ENCODE measurements around the gene SKAP1.
"Not testable (repeated sequence)": the region's sequence is repeated elsewhere in the genome, so short reads cannot be mapped to it uniquely, and the experiment has no call there.

Gene SKAP1

DNA sequence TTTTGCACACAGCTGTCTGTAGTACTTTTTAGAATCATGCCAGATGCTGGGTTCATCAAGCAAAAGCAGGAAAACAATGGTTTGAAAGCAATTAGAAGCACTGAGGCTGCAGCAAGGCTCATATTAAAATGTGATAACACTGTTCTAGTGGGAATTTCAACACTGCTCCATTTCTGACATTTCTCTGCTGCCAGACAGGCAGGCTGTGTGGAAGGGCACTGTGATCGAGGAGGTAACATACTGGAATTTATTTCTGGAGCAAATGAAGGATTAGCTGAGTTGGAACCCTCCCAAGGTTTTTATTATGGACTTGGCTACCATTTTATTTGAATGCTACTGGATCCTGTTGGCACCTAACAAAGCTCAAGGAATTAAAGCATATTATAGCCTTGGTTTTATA, 66.9 kb downstream of the SKAP1 start:
- DNase-seq = no peak

DNA sequence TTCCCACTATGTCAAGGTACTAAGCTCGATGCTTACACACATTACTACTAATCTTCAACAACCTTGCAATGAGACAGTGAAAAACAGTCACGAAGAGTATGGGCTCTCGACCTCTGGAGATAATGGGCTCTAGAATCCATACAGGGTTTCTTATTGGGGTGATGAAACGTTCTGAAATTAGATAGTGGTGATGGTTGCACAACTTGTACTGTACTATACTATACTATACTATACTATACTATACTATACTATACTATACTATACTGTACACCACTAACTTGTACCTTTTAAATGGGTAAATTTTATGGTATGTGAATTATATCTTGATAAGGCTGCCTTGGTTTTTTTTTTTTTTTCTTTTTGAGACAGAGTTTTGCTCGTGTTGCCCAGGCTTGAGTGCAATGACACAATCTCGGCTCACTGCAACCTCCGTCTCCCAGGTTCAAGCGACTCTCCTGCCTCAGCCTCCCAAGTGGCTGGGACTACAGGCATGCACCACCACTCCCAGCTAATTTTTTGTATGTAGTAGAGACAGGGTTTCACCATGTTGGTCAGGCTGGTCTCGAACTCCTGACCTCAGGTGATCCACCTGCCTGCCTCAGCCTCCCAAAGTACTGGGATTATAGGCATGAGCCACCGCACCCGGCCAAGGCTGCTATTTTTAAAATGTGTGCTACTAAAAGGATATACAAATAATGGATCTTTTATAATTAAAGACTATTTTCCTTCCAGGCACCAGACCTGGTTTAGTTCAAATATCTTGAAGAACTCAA, 69.0 kb downstream of the SKAP1 start:
- not testable (repeated sequence) for DNase-seq

DNA sequence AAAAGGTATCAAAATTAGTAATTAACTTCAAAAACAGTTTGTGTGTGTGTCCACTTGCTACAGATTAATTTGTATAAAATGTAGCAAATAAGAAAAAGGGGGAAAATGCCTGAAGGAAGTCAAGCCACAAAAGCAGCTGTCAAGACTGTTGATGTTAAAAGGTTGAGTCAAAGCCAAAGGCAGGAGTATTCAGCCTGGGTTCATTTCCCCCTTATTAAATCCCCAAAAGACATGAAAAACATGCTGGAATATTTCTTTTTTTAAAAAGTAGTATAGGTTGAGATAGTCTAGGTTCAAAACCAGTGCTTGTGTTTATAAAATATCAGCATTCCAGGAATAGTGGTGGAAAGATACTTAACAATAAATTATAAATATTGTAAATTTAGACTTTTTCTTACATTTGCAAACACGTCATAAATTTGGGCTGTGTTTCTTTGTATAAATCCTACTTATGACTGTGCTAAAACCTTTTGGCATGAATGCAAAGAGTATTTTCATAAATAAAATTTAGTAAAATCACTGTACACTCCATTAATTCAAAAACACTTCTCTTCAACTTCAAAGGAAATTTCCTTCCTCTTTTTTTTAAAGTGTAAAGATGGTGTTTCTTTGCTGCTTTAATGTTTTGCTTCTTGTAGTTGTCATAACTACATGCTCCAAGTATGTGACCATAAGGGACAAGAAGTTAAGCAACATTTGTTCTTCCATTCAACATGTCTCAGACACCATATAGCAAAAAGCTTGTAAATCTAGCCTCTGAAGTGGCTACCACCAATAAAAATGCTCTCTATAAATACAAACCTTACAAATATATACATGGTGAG, 72.0 kb downstream of the SKAP1 start:
- DNase-seq = no peak

DNA sequence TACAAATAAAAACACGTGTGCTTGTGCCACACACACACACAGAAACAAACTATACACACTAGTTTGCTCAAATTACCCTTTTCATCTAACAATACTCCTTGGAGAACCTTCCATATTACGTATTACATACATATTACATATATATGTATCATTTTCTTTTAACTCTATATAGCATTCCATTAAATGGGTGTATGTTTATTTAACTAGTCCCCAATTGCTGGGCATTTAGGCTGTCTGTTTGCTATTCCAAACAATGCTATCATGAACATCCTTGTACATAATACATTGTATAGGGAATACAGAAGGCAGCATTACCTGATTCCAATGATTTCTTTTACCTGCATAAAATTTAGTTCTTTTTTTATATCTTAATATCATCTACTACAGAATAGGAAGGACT, 73.1 kb downstream of the SKAP1 start:
- no peak for DNase-seq

DNA sequence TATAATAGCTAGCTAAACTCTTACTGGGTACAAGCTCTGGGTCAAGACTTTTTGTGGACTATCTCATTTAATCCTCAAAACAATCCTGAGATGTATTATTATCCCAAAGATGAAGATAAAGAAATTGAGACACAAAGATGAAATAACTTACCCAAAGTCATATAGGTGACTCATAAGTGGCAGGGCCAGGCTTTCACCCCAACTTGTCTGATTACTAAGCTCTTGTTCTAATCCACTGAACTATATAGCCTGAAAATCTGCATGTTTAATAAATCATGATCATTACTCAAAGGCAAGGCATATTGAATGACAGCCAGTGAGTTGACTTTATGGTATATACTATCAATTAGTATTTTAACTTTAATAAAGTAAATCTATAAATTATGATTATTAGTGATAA, 77.4 kb downstream of the SKAP1 start:
- DNase-seq = no peak

DNA sequence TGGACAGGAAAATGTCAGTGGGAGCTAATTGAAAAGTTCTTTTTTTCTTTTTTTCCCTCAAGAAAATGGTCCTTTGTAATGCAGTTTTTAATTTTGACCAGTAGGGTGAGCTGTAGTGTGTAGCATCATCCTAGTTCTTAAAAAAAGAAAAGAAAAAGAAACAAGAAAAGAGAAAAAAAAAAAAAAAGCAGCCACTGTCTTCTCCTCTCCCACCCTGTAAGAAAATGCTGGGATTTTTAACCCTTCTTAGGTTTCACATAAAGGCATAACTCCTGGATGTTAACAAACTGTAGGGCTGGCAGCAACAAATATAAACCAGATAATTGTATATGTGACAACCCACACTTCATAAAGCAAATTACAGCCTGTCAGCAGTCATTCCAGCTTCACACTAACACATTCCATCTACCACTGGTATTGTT, 78.1 kb downstream of the SKAP1 start:
- no peak for DNase-seq

DNA sequence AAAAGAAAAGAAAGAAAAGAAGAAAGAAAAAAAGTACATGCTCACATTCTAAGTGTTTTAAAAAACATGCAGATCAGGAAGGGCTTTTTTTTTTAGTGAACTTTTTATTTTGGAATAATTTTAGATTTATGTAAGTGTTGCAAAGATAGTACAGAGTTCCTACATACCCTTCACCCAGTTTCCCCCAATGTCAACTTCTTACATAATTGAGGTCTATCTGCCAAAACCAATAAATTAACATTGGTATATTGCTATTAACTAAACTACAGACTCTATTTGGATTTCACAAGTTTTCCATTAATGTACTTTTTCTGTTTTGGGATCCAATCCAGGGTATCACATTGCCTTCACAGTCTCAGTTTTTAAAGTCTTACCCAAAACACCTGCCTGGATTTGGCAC, 81.7 kb downstream of the SKAP1 start:
- DNase-seq = no peak

DNA sequence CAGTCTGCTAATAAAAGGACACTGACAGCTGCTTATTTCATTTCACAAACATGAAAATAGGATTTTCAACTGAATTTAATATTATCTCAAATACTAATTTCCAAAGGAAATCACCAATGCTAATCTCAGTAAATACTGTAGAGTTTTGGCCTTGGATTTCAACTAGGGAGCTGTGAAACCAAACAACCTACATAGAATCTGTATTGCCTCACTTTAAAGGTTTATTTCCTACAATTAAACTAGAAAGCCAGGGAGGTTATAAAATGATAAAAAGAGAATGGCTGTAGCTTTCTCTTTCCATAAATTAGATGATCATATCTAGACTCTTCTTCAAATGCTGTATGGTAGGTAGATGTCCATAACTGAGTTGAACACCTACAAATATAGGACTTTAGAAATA, 82.8 kb downstream of the SKAP1 start:
- DNase-seq = no peak

DNA sequence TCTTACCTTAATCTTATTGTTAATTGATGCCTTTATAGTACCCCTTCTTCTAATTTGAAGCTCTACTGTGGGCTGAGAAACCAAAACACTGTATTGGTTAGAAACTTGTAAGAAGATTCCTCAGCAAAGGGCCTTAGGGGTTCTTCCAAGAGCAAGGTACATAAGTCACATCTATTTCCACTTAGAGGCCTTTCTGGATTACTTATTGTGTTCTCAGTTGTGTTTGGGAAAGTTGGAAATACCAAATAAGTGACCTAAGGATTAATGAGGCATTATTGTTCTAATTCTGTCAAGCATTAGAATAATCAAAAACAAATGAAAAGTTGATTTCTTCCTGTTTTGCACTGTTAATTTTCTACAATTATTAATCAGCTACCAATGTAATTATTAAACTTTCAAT, 85.8 kb downstream of the SKAP1 start:
- DNase-seq = no peak

DNA sequence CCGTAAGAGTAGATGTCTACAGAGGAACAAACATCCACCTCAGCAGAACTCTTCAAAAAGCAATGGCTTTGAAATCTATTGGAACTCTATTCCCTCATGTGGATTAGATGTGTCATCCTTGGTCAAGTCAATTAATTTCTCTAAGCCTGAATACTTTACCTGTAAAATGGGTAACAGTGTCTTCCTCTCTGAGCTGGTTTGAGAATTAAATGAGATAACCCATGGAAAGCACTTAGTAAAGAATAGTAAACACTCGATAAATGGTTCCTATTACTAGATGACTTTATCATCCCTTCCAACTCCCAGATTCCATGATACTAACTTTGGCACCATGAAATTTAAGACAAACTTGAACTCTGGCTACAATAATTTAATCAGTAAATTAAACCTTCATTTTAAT, 89.1 kb downstream of the SKAP1 start:
- DNase-seq = no peak

DNA sequence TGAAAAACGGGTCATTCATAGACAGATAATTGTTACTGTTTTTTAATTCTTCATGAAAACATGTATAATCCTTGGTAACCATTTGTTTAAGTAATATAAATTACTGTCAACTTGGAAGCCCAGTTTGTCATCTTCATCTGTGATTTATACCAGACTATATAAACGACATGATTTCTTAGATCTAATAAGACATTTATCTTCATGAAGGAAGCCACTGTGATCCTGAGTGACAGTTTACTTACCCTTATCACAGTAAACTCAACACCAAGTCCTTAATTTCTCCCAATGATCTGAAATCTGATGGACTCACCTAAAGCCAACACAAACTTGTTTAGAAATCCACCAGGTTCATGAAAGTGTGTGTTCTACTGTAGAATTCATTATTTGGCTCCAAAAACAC, 91.3 kb downstream of the SKAP1 start:
- DNase-seq = no peak

DNA sequence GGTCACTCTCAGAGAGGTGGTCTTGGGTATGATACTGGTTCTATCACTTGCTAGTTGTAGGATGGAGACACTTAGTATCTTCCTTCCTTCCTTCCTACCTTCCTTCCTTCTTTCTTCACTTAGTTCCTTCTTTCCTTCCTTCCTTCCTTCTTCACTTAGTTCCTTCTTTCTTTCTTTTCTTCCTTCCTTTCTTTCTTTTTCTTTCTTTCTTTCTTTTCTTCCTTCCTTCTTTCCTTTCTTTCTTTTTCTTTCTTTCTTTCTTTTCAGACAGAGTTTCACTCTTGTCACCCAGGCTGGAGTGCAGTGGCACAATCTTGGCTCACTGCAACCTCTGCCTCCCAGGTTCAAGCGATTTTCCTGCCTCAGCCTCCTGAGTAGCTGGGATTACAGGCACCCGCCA, 92.1 kb downstream of the SKAP1 start:
- not testable (repeated sequence) for DNase-seq

DNA sequence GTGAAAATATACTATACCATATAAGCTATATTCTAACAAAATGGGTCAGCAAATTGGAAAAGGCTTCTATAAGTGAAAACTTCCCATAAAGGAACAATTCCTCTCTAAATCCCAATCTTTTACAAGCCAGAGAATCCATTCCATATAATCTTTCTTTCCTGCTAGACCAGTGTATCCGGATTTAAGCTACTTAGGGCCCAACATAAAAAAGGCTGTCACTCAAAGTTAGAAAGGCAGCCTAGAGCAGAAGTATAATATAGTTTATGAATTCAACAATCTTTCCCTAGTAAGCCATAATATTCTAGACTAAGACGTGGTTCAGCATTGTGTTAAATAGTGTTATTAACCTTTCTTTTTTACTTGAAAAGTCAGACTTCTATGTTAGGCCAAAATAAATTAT, 93.0 kb downstream of the SKAP1 start:
- no peak for DNase-seq

DNA sequence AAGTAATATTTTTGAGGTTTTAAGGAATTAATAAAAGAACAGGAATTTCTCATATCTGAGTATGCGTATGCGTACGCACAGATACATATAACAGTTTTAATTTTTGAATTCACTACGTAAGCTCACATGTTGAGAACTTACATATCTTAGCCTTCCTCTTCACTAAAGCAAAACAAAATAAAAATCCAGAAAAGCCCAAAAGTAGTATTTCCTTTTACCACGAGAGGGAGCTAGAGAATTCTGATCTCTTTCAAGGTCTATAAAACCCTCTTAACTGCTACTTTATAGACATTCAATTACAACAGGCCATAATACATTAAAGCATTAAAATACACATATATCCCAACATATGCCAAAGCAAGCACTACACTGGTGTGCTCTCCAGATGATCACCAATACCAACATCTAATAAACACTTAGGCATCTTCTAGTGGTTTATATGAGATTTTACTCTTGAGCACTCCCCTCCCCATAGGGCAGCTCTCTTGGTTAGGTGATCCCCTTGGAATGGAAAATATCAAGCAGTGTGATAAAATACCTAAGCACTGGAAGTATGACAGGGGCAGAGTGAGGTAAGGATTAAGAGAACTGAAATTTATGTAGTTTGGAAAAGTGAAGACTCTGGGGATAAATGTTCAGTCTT, 94.0 kb downstream of the SKAP1 start:
- DNase-seq = no peak

DNA sequence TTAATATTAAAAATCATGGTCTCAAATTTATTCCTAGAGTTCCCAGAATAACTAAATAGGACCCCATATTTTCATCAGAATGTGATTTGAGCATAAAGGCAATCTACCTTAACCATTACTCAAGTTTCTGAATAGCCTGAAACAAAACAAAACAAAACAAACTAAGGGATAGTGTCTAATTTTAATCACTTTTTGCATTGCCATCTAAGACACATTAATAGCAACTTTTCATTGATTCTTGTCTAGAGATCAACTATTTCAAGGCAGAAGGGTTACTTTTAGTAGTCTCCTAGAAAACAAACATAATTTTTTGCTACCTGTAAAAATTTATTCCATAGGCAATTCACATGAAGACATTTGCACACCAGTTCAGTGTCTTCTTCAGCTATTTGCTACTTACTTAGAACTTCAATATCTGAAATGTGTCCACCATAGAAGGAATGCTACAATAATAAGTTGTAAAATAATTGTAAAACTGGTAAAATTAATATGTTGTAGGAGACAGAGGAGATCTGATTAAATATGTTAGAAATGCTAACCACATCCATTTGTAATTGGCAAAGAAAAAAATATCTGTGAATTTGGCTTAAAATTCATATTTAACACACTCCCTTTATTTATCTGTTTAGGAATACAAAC, 94.7 kb downstream of the SKAP1 start:
- no peak for DNase-seq

DNA sequence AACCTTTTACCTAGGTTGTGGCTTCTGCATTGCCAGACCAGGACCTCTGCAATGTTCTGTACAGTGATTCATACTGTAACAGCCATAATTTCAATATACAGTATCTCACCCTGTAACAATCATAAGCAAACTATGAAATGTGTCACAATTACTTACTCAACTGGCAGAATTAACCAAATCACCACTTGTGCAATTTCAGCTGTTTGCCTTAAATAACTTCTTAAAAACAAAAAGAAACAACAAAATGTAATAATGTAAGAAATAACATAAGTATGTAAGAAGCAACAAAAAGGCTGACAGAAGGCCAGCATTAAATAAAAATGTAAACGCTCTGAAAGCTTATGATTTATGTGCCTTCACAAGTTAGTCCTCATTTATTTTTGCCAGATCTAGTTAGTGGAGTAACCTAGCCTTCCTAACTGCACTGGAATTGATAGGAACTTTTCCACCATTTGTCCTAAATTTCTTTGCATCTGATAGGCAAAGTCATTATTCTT, 96.9 kb downstream of the SKAP1 start:
- DNase-seq = no peak

DNA sequence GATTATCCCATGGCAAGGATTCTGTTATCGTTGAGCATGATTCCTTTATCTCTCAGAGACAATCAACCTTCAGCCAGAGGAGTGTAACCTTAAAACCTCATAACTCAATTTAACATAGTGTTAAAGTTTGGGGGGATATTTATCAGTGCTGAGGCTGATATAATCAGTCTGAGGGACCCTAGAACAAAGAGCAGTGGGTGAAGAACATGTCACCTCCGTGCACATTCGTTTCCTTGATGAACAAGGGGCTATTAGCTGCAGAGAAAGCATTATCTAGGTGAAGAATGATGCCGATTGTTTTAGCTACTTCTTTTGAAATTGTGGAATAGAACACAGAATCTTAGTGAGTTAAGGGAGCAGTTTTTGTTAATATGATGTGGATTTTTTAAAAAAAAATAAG, 99.1 kb downstream of the SKAP1 start:
- DNase-seq = no peak

DNA sequence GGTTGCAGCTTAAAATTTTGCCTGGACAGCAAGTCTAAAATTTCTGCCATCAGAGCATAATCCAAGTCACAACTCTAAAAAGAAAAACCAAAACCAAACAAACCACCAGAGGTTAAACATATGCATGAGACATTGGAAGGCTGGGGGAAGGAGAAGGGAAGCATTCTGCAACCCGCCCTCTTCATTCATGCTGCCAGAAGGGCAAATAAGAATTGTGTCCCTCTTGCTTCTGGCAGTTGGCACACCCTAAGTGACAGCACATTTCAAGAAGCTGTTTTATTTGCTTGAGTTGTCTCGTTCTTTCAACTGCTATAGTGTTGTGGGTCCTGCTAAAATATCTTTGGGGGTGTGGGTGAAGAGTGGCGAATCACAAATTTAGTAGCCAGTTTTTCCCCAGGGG, 99.6 kb downstream of the SKAP1 start:
- DNase-seq = no peak

DNA sequence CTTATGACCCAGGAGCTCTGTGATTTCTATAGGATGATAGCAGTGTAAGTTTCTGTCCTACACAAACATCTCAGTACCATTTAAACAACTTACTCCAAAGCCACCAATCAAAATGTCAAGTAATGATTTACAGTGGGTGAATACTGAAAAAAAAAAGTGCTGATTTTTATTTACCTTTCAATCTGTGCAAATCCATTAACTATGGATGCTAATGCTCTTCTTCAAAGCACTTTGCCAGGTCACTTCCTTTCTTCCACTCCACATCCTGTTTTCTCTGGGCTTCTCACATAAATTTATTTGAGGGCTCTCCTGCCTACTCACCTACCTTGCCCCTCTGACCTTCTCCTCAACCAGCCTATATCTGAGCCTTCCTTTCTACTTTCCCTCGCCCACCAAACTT, 101.6 kb downstream of the SKAP1 start:
- DNase-seq = no peak

DNA sequence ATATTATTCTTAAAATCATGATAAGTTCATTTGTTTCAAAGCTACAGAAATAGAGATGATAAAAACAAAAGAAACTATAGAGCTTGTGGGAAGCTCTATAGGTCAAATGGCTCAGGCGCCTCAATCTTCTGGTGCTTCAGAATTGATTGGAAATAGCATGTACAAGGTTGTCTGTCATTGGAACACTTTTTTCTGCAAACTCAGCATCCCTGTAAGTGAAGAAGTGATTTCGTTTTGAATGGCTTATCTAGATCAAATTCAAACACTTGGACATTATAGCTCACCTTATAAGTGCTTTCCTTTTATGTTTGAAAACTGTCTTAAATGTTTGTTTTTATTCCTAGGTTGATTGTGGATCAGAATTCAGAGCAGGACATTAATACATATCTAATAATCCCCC, 103.7 kb downstream of the SKAP1 start:
- DNase-seq = no peak

DNA sequence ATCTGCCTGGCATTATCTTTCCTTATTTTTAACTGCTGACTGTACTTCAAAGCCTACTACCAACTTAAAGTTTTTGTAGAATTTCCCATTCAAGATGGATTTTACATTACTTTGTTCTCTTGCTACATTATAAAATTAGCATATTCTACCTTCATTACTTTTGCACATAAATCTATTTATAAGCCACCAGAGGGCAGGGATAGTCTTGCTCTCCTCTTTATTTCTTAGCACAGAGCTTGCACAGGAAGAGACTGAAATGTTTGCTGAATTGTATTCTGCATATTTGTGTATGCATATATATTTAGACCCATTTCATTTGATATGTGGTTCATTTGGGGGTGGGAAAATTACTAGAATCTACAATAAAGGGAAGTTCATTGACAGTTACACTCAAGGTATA, 108.0 kb downstream of the SKAP1 start:
- DNase-seq = no peak

DNA sequence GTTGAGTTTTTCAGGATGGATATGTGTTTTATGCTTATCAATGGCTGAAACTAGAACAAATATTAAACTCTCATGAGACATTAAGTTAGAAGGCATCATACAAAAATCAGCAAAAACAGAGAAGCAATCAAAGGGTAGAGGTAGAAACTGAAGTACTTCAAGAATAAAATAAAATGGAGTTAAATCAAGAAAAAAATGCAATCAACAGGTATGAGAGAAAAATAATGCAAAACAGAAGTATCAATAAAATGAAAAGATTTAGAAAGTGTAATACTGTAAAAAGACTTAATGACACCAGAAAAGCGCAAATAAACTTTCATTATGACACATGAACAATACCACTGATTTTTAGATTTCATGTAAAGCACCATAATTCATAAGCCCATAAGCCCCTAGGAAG, 112.3 kb downstream of the SKAP1 start:
- DNase-seq = no peak

DNA sequence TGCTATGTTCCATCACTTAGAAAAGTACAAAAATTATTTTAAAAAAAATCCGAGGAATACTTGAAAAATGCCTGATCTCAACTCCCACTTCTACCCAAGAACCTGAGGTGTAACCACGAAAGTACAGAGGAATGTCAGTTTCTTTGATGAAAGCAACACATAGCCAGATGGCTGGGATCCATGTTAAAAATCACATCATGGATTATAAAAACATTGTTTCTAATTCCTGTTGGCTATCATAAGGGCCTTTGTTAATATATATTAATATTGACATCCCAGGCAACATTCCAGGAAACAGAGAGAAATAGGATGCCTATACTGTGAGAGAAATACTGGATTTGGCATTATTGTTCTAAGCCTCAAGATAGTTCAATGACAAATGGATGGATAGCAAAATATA, 115.3 kb downstream of the SKAP1 start:
- no peak for DNase-seq
